Body of pancreas (tissue), 4 donors: Measurements from ENCODE around the gene CDC25C.

Source experiments
- POLR2A ChIP-seq, 3 donors: fragments of 450-650 bp; IDR thresholded peaks; one replicate each; pipeline ENCODE4 v1.6.1; 2016; ENCODE audit warnings: antibody characterized with exemption in 3 of 3, mild to moderate bottlenecking in 2 of 3
- TF ChIP-seq, protein P1 (sequence below), 7 experiments: fragments of 450-650 bp in 4 of 7; fragments of 200-600 bp in 3 of 7; sonication (generic) in 3 of 7; IDR thresholded peaks; one replicate each; pipeline ENCODE4 v1.5.1; 2016 to 2019; ENCODE audit warnings: antibody characterized with exemption in 7 of 7

GRCh38 chr5:138354387-138354786 lies 22.8 kb upstream of the CDC25C start:
- TF ChIP-seq, protein P1, sequence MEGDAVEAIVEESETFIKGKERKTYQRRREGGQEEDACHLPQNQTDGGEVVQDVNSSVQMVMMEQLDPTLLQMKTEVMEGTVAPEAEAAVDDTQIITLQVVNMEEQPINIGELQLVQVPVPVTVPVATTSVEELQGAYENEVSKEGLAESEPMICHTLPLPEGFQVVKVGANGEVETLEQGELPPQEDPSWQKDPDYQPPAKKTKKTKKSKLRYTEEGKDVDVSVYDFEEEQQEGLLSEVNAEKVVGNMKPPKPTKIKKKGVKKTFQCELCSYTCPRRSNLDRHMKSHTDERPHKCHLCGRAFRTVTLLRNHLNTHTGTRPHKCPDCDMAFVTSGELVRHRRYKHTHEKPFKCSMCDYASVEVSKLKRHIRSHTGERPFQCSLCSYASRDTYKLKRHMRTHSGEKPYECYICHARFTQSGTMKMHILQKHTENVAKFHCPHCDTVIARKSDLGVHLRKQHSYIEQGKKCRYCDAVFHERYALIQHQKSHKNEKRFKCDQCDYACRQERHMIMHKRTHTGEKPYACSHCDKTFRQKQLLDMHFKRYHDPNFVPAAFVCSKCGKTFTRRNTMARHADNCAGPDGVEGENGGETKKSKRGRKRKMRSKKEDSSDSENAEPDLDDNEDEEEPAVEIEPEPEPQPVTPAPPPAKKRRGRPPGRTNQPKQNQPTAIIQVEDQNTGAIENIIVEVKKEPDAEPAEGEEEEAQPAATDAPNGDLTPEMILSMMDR (IDR thresholded peaks at IDR 0.05): no peak
- TF ChIP-seq POLR2A (IDR thresholded peaks at IDR 0.05): no peak
